GM19035 (cell line): ENCODE results near the gene LMBR1.
A peak's percentile ranks its signal among the peaks of the same experiment; 100 is the strongest.
"Not testable (repeated sequence)": the region's sequence is repeated elsewhere in the genome, so short reads cannot be mapped to it uniquely, and the experiment has no call there.

Experiments
- ATAC-seq: cut with Tn5 transposase; IDR thresholded peaks from one replicate; pipeline ENCODE4 v1.9.1; 2021; ENCODE audit not compliant: unreplicated experiment

The LMBR1 gene

DNA sequence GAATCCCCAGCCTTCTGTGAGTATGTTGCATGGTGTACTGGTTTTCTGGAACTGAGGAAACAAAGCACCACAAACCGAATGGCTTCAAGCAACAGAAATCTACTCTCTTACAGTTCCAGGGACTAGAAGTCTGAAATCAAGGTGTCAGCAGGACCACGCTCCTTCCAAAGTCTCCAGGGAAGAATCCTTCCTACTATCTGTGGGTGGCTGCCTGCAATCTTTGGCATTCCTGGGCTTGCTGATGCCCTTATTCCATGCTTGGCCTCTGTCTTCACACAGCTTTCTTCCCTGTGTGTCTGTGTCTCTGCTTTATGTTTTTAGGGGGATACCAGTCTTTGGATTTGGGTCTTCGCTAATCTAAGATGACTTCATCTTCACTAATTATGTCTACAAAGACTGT is 81.3 kb downstream of the LMBR1 start:
- ATAC-seq, result no peak

- ATAC-seq, result not testable (repeated sequence)
Observed at GRCh38 chr7:156803656-156804055, 89.3 kb downstream of the LMBR1 start.

DNA sequence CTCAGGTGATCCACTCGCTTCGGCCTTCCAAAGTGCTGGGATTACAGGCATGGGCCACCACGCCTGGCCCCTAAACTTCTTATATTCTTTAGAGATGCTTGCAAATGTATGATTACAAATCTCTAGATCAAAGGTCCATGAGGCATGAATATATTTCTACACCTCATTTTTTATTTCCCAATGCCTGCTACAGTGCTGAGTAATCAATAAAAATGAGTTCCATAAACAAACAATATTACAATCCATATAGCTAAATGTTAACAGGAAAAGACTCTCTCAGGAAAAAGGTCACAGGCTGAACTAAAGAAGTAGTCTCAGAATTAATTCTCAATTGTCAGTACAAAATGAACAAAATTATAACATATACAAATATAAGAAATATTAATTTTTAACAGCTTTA is 90.8 kb downstream of the LMBR1 start:
- ATAC-seq, result no peak

DNA sequence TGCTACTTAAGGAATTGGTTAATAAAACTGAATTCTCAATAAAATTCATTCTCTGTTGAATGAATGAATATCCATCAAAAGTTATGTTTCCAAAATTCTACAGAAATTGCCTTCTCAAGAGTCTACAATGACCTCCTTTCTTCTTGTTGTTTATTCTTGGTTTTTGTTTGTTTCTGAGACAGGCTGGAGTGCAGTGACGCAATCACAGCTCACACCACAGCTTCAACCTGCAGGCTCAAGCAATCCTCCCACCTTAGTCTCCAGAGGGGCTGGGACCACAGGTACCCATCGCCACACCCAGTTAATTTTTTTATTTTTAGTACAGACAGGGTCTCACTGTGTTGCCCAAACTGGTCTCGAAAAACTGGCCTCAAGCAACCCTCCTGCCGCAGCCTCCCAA is 97.6 kb downstream of the LMBR1 start:
- ATAC-seq, result no peak

- no peak for ATAC-seq
Observed at GRCh38 chr7:156793334-156793733, 99.6 kb downstream of the LMBR1 start.

GRCh38 chr7:156792611-156793010 is 100.4 kb downstream of the LMBR1 start:
- ATAC-seq, result no peak

DNA sequence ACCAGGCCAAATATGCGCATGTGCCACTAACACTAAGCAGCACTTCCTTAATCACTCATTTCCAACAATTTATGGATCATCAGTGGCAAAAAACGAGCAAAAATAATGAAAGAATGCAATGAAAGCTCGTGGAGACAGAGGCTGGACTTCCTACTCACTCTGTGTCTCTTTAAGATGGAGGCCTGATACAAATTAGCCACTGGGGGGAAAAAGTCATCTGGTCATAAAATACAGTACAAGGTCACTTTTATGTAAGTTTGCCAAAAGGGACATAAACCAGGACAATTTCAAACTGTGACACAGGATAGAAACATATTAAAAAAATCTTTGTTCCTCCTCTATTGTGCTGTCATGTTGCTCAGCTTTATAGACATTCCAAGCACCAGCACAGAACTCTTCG is 101.7 kb downstream of the LMBR1 start:
- no peak for ATAC-seq

- ATAC-seq, result no peak
Observed at GRCh38 chr7:156790264-156790663, 102.7 kb downstream of the LMBR1 start.

DNA sequence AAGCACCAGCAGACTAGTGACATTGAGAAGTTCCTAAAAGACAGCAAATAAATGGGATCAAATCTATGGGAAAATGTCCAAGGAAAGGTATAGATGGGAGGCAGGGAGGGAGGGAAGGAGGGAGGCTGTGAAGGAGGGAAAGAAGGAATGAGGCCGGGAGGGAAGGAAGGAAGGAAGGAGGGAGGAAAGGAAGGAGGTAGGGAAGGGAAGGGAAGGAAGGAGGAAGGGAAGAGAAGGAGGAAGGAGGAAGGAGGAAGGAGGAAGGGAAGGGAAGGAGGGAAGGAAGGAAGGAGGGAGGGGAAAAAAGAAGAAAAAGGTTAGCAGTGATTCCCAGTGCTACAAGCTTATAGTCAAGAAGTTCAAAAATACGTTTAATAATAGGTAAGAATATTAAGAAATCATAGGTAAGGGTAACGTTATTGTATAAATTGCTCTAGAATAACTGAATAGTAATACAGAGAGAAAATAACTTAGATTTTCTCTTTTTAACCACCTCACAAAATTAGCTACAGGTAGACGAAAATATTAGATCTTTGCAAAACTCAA is 106.9 kb downstream of the LMBR1 start:
- no peak for ATAC-seq

DNA sequence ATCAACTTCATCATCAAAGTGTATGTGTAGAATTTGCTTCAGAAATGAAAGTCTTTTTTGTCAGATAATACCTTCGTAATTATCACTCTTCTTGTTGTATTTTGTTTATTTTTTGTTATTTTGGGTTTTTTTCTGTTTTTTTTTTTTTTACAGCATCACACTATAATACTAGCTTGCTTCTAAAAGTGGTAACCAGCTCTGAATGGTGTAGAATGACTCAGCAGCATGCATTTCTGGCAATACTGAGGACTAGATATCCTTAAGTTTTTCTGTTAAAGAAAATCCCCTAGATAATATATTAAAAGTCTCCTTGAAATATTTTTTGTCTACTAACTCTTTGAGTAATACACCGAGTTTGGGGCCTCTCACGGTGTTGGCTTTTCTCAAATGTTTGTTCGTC is 109.1 kb downstream of the LMBR1 start:
- ATAC-seq, result no peak

DNA sequence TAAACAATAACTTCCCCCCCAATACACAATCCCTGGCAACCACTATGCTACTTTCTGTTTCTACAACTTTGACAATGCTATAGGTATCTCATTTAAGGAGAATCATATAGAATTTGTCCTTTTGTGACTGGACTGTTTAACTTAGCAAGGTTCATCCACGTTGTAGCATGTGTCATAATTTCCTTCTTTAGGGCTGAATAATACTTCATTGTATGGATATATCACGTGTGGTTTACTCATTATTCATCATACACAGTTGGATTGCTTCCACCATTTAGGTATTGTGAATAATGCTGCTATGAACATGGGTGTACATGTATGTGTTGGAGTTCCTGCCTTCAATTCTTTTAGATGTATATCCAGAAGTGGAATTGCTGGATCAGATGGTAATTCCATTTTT is 111.0 kb downstream of the LMBR1 start:
- no peak for ATAC-seq

DNA sequence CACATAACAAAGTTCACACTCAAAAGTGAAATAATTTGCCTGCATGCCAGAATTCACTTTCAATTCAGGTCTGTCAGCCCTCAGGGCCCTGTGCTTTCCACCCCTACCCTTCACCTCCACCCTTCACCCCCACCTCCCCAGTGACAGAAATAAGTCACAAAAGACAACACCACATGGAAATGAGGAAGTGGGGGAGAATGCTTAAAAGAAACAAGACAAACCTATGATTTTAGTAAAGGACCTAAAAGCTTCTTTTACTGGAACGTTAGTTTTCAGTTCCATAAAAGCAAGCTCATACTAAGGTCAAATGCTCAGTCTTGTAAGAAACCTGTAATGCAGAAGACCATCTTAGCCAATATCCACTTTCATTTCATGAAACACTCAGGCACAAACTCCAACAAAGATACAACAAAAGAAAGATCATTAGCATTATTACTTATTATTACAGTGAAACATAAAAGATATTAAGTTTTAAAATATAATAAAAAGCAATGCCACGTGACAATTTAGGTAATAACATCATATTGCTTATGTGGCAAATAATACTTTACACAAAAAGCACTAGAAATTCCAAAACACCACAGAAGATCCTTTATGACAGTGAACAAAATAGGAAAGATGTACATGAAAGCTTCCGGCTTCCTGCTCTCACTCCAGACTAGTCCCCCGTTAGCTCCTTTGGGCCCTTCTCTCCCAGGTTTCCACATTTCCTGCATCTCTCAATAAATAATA is 112.1 kb downstream of the LMBR1 start:
- peak; percentile 95 for ATAC-seq

DNA sequence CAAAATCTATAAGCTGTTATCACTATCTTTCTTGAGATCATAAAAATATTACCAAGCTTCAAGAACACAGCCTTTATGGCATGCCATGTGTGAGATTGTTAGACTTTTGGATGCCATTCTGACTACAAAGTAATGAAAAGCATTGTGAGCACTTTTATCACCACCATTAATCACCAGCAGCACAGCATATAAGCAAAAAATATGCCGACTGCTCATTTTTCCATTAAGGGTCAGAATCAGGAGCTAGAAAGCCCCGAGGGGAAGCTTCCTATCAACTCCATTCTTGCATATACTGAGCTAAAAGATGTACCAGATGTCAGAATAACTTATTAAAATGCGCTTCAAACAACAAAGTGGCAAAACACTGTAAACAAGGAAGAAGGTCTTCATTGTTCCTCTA is 114.3 kb downstream of the LMBR1 start:
- no peak for ATAC-seq

DNA sequence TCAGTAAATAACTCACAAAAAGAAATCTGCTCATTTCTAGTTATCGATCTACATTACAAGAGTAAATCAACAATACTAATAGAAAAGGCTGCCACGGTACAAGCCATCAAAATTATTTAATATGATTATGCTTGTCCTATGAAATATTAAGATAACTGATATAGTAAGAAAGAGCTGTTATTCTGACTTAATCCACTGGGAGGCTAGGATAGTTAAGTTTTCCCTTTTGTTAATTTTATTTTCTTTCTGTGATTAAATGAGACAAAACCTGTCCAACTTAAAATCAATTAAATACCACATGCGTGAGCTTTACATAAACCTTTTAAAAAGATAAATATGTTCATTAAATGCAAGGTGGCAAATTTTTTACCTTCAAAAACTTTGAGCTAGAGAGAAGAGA is 114.8 kb downstream of the LMBR1 start:
- ATAC-seq, result no peak

GRCh38 chr7:156777364-156778069 is 115.5 kb downstream of the LMBR1 start:
- no peak for ATAC-seq

- no peak for ATAC-seq
Observed at GRCh38 chr7:156776527-156776926, 116.5 kb downstream of the LMBR1 start.

DNA sequence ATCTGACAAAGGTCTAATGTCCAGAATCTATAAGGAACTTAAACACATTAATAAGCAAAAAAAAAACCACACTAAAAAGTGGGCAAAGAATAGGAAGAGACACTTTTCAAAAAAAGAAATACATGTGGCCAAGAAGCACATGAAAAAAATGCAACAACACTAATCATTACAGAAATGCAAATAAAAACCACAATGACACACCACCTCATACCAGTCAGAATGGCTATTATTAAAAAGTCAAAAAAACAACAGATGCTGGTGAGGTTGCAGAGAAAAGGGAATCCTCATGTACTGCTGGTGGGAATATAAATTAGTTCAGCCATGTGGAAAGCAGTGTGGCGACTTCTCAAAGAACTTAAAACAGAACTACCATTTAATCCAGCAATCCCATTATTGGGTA is 119.0 kb downstream of the LMBR1 start:
- peak; percentile 52 for ATAC-seq

DNA sequence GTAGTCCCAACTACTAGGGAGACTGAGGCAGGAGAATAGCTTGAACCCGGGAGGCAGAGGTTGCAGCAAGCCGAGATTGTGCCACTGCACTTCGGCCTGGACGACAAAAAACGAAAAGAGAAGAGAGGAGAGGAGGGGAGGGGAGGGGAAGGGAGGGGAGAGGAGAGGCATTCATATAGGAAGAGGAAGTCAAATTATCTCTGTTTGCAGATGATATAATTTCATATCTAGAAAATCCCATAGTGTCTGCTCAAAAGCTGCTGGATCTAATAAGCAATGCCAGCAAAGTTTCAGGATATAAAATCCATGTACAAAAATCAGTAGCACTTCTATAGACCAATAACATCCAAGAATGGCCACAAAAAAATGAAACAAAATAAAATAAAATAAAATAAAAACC is 120.3 kb downstream of the LMBR1 start:
- no peak for ATAC-seq

DNA sequence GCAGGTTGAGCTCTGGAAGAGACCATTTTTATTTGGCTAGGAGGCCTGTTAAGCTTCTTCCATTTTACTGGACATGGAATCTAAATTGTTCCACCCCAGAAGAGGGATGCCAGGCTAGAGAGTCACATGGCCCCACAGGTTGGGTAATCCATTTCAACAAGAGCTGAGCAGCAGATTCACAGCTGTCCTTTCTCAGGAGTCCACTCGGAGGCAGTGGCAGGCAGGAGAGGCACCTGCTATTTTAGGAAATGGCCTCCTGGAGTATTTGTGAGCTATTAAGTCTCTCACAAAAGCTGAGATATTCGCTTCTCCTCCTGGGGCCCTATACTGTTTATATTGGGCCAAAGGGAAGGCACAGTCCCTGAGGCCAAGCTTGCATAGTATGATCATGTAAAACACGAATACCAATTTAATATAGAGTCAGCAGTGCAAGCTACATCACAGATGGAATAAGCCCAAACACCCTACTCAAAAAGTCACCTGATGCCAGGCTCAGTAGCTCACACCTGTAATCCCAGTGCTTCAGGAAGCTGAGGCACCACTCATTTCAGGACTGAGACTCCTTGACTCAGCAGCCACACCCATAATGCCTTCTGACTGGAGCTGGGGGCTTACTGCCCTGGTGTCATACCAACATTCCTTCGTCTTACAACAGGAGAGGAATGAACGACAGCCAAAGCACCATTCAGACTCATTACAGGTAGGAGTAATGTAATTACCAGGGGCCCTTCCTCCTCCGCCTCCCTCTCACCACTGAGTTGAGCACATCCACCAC is 124.1 kb downstream of the LMBR1 start:
- no peak for ATAC-seq

DNA sequence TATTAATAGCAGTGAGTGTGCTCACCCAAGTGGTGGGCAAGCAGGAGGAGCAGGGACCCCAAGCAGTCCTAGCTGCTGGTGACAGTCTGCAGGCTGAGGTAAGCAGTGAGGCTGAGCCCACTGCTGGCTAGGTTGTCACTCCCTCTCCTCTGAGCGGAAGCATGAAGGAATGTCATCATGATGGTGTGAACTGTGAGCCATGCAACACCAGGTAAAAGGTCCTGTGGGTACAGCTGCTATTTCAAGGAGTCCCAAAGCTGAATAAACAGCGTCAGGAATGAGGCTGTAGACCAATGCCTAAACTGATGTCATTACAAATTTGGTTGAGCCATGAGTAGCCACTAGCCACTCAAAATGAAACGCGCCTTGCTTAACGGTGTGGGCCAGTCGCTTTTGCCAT is 126.3 kb downstream of the LMBR1 start:
- ATAC-seq, result no peak

DNA sequence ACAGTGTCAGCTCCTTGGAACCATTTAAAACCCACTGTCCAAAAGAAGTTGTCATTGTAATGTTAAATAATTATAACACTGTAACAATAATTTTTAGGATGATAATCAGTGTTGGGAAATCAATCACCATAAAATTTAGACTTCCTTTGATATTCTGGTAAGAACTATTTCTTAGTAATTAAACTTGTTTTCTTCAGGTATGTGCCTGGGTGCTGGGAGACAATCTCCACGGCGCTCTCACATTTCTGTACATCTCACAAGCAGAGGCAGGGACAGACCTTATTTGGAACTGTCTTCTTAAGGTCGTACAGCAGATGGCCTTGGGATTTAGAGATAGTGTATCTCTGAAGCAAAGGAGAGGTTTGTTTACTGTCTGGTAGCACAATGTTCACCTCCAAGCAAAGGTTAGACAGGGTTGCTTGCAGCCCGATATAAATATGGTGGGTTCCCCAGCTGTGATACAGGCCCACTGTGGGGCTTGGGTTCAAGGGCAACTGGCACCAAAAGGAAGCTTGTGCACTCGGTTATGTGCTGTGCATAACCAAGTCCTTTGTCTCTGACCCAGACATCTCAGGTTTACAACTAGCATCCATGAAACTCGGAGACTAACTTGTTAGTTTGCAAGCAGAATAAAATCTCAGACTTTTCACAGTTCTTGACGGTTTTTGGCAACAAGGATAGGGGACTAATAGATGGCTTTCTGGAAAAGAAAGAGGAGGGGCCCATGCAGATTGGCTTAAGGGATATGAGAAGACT is 126.9 kb downstream of the LMBR1 start:
- no peak for ATAC-seq
